IMR-90 (cell line): ENCODE results near the gene DNAI2. TPM values are rescaled to one million over a fixed set of nuclear protein-coding genes. Genes with fewer than 3 reads are reported as not detected.

Experiments used
- ATAC-seq: fragments of 200-7000 bp; cut with Tn5 transposase; 2 replicates; pipeline ENCODE4 v1.9.1; 2020; ENCODE audit warnings: low read depth, mild to moderate bottlenecking, moderate library complexity
- BruUV-seq: library from RNA; stranded (reverse); fragments of 400-500 nt; replicated peaks from 2 replicates; lab custom pipeline; 2021; lab: Mats Ljungman, UMichigan
- CTCF ChIA-PET: fragments of 300-600 bp; formaldehyde crosslinking; extraction: SDS; loops from one replicate; lab custom pipeline; 2021; ENCODE audit warnings: antibody characterized with exemption; lab: Yijun Ruan, JAX
- POLR2A ChIA-PET: fragments of 300-600 bp; sonication (Branson Sonifier 250); formaldehyde crosslinking; loops from one replicate; lab custom pipeline; 2022; ENCODE audit warnings: antibody characterized with exemption; ENCODE audit not compliant: unreplicated experiment; lab: Charles Lee
- DNase-seq: peaks from one replicate; pipeline ENCODE4 v3.0.0; 2013
- H2AFZ ChIP-seq: replicated peaks from 2 replicates; pipeline ENCODE3; 2013; ENCODE audit warnings: low read length, mild to moderate bottlenecking; ENCODE audit not compliant: poor library complexity
- H2AK5ac ChIP-seq: 2 replicates; pipeline ENCODE4 v1.6.1; 2013; ENCODE audit warnings: low read depth, low read length, inconsistent platforms
- H2AK9ac ChIP-seq: replicated peaks from 2 replicates; pipeline ENCODE3; 2013; ENCODE audit warnings: mild to moderate bottlenecking, low read depth, low read length, moderate library complexity; ENCODE audit not compliant: poor library complexity
- H2BK120ac ChIP-seq: 2 replicates; pipeline ENCODE4 v1.6.1; 2013; ENCODE audit warnings: low read depth, low read length, inconsistent platforms
- H2BK15ac ChIP-seq: 3 replicates; pipeline ENCODE4 v1.6.1; 2013; ENCODE audit warnings: low read depth, low read length, inconsistent platforms
- H2BK20ac ChIP-seq: 2 replicates; pipeline ENCODE4 v1.6.1; 2013; ENCODE audit warnings: low read depth, mild to moderate bottlenecking, inconsistent platforms, low read length, moderate library complexity
- H2BK5ac ChIP-seq: 2 replicates; pipeline ENCODE4 v1.6.1; 2013; ENCODE audit warnings: mild to moderate bottlenecking, low read depth, low read length, inconsistent platforms; ENCODE audit not compliant: poor library complexity, severe bottlenecking
- H3K14ac ChIP-seq: replicated peaks from 2 replicates; pipeline ENCODE4 v1.6.1; 2013; ENCODE audit warnings: low read depth, low read length, inconsistent platforms
- H3K18ac ChIP-seq: 2 replicates; pipeline ENCODE4 v1.6.1; 2013; ENCODE audit warnings: low read depth, low read length, control low read depth
- H3K23ac ChIP-seq: 2 replicates; pipeline ENCODE4 v1.6.1; 2013; ENCODE audit warnings: low read depth, low read length, inconsistent platforms
- H3K27ac ChIP-seq: 2 replicates; pipeline ENCODE4 v1.5.1; 2013; ENCODE audit warnings: mild to moderate bottlenecking, control low read depth, low read length; ENCODE audit not compliant: insufficient read depth
- H3K27me3 ChIP-seq: 2 replicates; pipeline ENCODE4 v1.6.1; 2013; ENCODE audit warnings: low read length; ENCODE audit not compliant: control insufficient read depth, insufficient read depth
- H3K36me3 ChIP-seq: 2 replicates; pipeline ENCODE4 v1.6.1; 2013; ENCODE audit warnings: low read length, mixed read lengths; ENCODE audit not compliant: control insufficient read depth, insufficient read depth
- H3K4ac ChIP-seq: 2 replicates; pipeline ENCODE4 v1.6.1; 2013; ENCODE audit warnings: low read depth, low read length, inconsistent platforms
- H3K4me1 ChIP-seq: 2 replicates; pipeline ENCODE4 v1.6.1; 2013; ENCODE audit warnings: low read length, mixed read lengths; ENCODE audit not compliant: control insufficient read depth, insufficient read depth
- H3K4me2 ChIP-seq: 2 replicates; pipeline ENCODE4 v1.6.1; 2013; ENCODE audit warnings: low read depth, mild to moderate bottlenecking, control low read depth, low read length, moderate library complexity
- H3K4me3 ChIP-seq: 2 replicates; pipeline ENCODE4 v1.5.1; 2013; ENCODE audit warnings: low read depth, mild to moderate bottlenecking, control low read depth, low read length, moderate library complexity; ENCODE audit not compliant: insufficient read depth
- H3K56ac ChIP-seq: 2 replicates; pipeline ENCODE4 v1.6.1; 2013; ENCODE audit warnings: low read length, inconsistent platforms; ENCODE audit not compliant: insufficient read depth; ENCODE audit errors: extremely low read depth
- H3K79me1 ChIP-seq, 2 experiments: 2 replicates each; pipeline ENCODE4 v1.6.1; 2013; ENCODE audit warnings: low read length in 2 of 2, inconsistent platforms in 1 of 2, low read depth in 1 of 2
- H3K9ac ChIP-seq: 2 replicates; pipeline ENCODE4 v1.6.1; 2013; ENCODE audit warnings: low read depth, low read length, control low read depth
- H3K9me1 ChIP-seq: 2 replicates; pipeline ENCODE4 v1.6.1; 2013; ENCODE audit warnings: low read length, inconsistent platforms; ENCODE audit not compliant: insufficient read depth
- H3K9me3 ChIP-seq: 2 replicates; pipeline ENCODE4 v1.6.1; 2013; ENCODE audit warnings: low read length; ENCODE audit not compliant: control insufficient read depth, insufficient read depth
- H4K20me1 ChIP-seq: 2 replicates; pipeline ENCODE4 v1.6.1; 2013; ENCODE audit warnings: low read length, inconsistent platforms; ENCODE audit not compliant: insufficient read depth
- H4K5ac ChIP-seq: 2 replicates; pipeline ENCODE4 v1.6.1; 2013; ENCODE audit warnings: mild to moderate bottlenecking, low read depth, low read length, control low read depth
- H4K8ac ChIP-seq, 2 experiments: 2 replicates each; pipeline ENCODE4 v1.6.1; 2013; ENCODE audit warnings: low read depth in 2 of 2, low read length in 2 of 2, control low read depth in 1 of 2, inconsistent platforms in 1 of 2
- H4K91ac ChIP-seq: 2 replicates; pipeline ENCODE4 v1.6.1; 2013; ENCODE audit warnings: low read depth, low read length, inconsistent platforms; ENCODE audit not compliant: insufficient read depth
- CEBPB ChIP-seq: IDR thresholded peaks from 2 replicates; pipeline ENCODE4 v1.6.1; 2012; ENCODE audit warnings: low read depth, low read length, improper control_type of control experiment
- CHD1 ChIP-seq: IDR thresholded peaks from 2 replicates; pipeline ENCODE4 v1.6.1; 2012; ENCODE audit warnings: low read depth, low read length, improper control_type of control experiment
- FOS ChIP-seq: fragments of 150-350 bp; IDR thresholded peaks from 2 replicates; pipeline ENCODE4 v1.6.1; 2016; ENCODE audit warnings: low read depth, low read length
- MAFK ChIP-seq: IDR thresholded peaks from 2 replicates; pipeline ENCODE4 v1.6.1; 2012; ENCODE audit warnings: low read depth, low read length, improper control_type of control experiment
- MXI1 ChIP-seq: IDR thresholded peaks from 2 replicates; pipeline ENCODE4 v1.6.1; 2012; ENCODE audit warnings: low read depth, mild to moderate bottlenecking, low read length, moderate library complexity, borderline replicate concordance
- POLR2A ChIP-seq: IDR thresholded peaks from 2 replicates; pipeline ENCODE4 v1.6.1; 2012; ENCODE audit warnings: mild to moderate bottlenecking, low read depth, low read length
- RAD21 ChIP-seq: IDR thresholded peaks from 2 replicates; pipeline ENCODE4 v1.6.1; 2012; ENCODE audit warnings: low read length, improper control_type of control experiment
- RCOR1 ChIP-seq: IDR thresholded peaks from 2 replicates; pipeline ENCODE4 v1.6.1; 2012; ENCODE audit warnings: mild to moderate bottlenecking, low read length, improper control_type of control experiment; ENCODE audit not compliant: insufficient replicate concordance
- SMC3 ChIP-seq: fragments of 150-350 bp; IDR thresholded peaks from 2 replicates; pipeline ENCODE4 v1.6.1; 2016; ENCODE audit warnings: low read depth, mild to moderate bottlenecking, antibody characterized with exemption, low read length, moderate library complexity
- WGBS, 2 experiments: methylation state at CpG; one replicate each; pipeline versions ENCODE4 v1.1.5 to v1.1.7; 2013; ENCODE audit warnings: missing lambda C conversion rate in 2 of 2; ENCODE audit not compliant: insufficient read length in 1 of 2; ENCODE audit errors: extremely low coverage in 2 of 2; 5-methylcytosine and 5-hydroxymethylcytosine counted together
- dilution Hi-C: fragments of 300-500 bp; cut with HindIII; formaldehyde crosslinking; loops from one replicate; pipeline ENCODE4 v1.14.3; 2018; ENCODE audit warnings: low sequenced_read_pairs; ENCODE audit not compliant: unreplicated experiment
- in situ Hi-C: fragments of 300-500 bp; cut with MboI; formaldehyde crosslinking; loops from 3 replicates; pipeline ENCODE4 v1.14.3; 2019; ENCODE audit warnings: low sequenced_read_pairs, inconsistent platforms, mixed read lengths
- intact Hi-C: fragments of 100-400 bp; cut with micrococcal nuclease; formaldehyde crosslinking; loops from 2 replicates; pipeline ENCODE4 v1.10.0; 2022
- polyA plus RNA-seq, 3 experiments: library from polyadenylated mRNA; depleted of rRNA; stranded (reverse); fragments of >200 nt; gene quantifications; 2 replicates each; pipeline ENCODE4 v1.2.3, GENCODE V29; 2012; ENCODE audit warnings: low replicate concordance in 1 of 3
- total RNA-seq: library from RNA; depleted of rRNA; stranded (reverse); fragments of >200 nt; gene quantifications from 2 replicates; pipeline ENCODE4 v1.2.3, GENCODE V29; 2012
- TF ChIP-seq, protein P1 (sequence below): fragments of 150-350 bp; IDR thresholded peaks from 2 replicates; pipeline ENCODE4 v1.6.1; 2016; ENCODE audit warnings: low read depth, mild to moderate bottlenecking, low read length, moderate library complexity, borderline replicate concordance
- TF ChIP-seq, protein P2 (sequence below): fragments of 150-350 bp; IDR thresholded peaks from 2 replicates; pipeline ENCODE4 v1.6.1; 2017; ENCODE audit warnings: mild to moderate bottlenecking, antibody characterized with exemption, low read length, low read depth

DNAI2 gene
- total and polyA plus RNA-seq, 2 of the 4 experiments (the other 2 are of a cell fraction), result not detected

DNA sequence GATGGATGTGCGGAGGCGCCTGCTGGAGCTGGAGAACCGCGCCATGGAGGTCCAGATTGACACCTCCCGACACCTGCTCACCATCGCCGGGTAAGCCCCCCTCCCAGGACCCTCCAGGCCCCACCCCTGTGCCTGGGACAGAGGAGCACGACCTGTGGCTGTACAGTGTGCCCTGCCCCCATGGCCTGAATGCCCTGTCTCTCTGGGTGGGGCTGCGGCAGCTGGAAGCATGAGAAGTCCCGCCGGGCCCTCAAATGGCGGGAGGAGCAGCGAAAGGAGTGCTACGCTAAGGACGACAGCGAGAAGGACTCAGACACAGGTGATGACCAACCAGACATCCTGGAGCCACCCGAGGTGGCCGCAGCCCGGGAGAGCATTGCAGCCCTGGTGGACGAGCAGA, 76.5 kb downstream of the DNAI2 start:
- no peak overlapping the region for H3K9ac ChIP-seq
- H3K27me3 ChIP-seq, result peaks cover 5% of the 10 kb centered on the region; the same call in 1 of the 2 replicates
- no peak overlapping the region for H2AK5ac ChIP-seq
- no peak overlapping the region for H2AFZ ChIP-seq
- ChIA-PET POLR2A (no interaction called here), CTCF (no interaction called here)
- TF ChIP-seq RCOR1 (no peak), SMC3 (no peak), CHD1 (no peak), CEBPB (no peak), MXI1 (no peak), RAD21 (no peak), MAFK (no peak), POLR2A (no peak), FOS (no peak)
- TF ChIP-seq, protein P1, sequence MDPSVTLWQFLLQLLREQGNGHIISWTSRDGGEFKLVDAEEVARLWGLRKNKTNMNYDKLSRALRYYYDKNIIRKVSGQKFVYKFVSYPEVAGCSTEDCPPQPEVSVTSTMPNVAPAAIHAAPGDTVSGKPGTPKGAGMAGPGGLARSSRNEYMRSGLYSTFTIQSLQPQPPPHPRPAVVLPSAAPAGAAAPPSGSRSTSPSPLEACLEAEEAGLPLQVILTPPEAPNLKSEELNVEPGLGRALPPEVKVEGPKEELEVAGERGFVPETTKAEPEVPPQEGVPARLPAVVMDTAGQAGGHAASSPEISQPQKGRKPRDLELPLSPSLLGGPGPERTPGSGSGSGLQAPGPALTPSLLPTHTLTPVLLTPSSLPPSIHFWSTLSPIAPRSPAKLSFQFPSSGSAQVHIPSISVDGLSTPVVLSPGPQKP, result no peak
- TF ChIP-seq, protein P2, sequence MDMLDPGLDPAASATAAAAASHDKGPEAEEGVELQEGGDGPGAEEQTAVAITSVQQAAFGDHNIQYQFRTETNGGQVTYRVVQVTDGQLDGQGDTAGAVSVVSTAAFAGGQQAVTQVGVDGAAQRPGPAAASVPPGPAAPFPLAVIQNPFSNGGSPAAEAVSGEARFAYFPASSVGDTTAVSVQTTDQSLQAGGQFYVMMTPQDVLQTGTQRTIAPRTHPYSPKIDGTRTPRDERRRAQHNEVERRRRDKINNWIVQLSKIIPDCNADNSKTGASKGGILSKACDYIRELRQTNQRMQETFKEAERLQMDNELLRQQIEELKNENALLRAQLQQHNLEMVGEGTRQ, result no peak
- no TSS peak for BruUV-seq
- no peak for ATAC-seq
- H2BK15ac ChIP-seq, result no peak overlapping the region
- no peak overlapping the region for H2BK120ac ChIP-seq
- no peak overlapping the region for H2BK20ac ChIP-seq
- intact Hi-C loops (no loop called here), in situ Hi-C loops (no loop called here), dilution Hi-C loops (no loop called here)
- no peaks in the 10 kb centered on the region for H4K20me1 ChIP-seq
- no peak overlapping the region for H4K8ac ChIP-seq
- no peaks in the 10 kb centered on the region for H3K79me1 ChIP-seq
- no peak overlapping the region for H3K23ac ChIP-seq
- no peak overlapping the region for H3K4me2 ChIP-seq
- no peaks in the 10 kb centered on the region for H3K9me1 ChIP-seq
- H3K18ac ChIP-seq, result no peak overlapping the region
- H3K56ac ChIP-seq, result no peak overlapping the region
- H3K4me1 ChIP-seq, result no peaks in the 10 kb centered on the region
- no peak overlapping the region for H3K4ac ChIP-seq
- H2AK9ac ChIP-seq, result no peak overlapping the region
- H4K5ac ChIP-seq, result no peak overlapping the region
- no peak overlapping the region for H4K91ac ChIP-seq
- WGBS, 2 experiments, result 70% methylated on average over 15 of the region's 20 CpGs; no CpG with 5 or more reads in 1 of the 2 experiments
- no peak for DNase-seq
- no peak overlapping the region for H3K4me3 ChIP-seq
- no peak overlapping the region for H3K27ac ChIP-seq
- no peak overlapping the region for H2BK5ac ChIP-seq
- no peaks in the 10 kb centered on the region for H3K9me3 ChIP-seq
- no peak overlapping the region for H3K14ac ChIP-seq
- H3K36me3 ChIP-seq, result no peaks in the 10 kb centered on the region
